Stimulated activated CD4-positive, alpha-beta T cell treated with anti-CD3 and anti-CD28 coated beads, TNF-alpha, amount 100 ng/mL, for 1 hour (primary cell): ENCODE data around the gene AMOTL1.

Experiments
- DNase-seq, 3 donors: peaks; one replicate each; pipeline ENCODE4 v3.0.0-alpha.2; 2020; ENCODE audit warnings: low read depth in 3 of 3, low spot score in 1 of 3

AMOTL1 gene

GRCh38 chr11:94920311-94920710 is 152.2 kb downstream of the AMOTL1 start:
- DNase-seq = no peak

- no peak for DNase-seq
Measured at GRCh38 chr11:94922321-94923003, 154.3 kb downstream of the AMOTL1 start.

GRCh38 chr11:94923004-94923334 is 154.8 kb downstream of the AMOTL1 start:
- no peak for DNase-seq

DNA sequence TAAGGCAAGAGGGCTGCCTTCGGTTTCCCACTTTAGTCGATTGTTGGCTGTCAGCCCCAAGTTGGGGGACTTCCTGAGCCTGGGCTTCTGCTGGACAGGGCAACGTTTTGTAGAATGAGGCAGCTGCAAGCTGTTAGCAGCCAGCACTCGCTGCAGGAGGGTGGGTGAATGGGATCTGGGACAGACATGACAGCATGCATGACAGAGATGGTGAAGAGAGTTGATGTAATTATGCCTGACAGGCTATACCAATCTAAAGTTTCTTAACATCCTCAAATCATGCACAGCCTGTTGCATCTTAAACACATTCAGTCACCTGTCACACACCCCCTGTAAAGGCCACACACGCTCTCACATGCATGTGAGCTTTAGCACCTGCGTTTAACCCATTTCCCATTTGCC is 156.0 kb downstream of the AMOTL1 start:
- DNase-seq = no peak

GRCh38 chr11:94924612-94925011 is 156.5 kb downstream of the AMOTL1 start:
- DNase-seq = no peak

GRCh38 chr11:94925422-94926270 is 157.5 kb downstream of the AMOTL1 start:
- no peak for DNase-seq

GRCh38 chr11:94926271-94926625 is 158.1 kb downstream of the AMOTL1 start:
- no peak for DNase-seq
